ENCODE measurements around the gene PKHD1. TPM values are rescaled to one million over a fixed set of nuclear protein-coding genes. Genes with fewer than 3 reads are reported as not detected.

The PKHD1 gene
- total RNA-seq, 2 experiments from 2014 or later = not detected

DNA sequence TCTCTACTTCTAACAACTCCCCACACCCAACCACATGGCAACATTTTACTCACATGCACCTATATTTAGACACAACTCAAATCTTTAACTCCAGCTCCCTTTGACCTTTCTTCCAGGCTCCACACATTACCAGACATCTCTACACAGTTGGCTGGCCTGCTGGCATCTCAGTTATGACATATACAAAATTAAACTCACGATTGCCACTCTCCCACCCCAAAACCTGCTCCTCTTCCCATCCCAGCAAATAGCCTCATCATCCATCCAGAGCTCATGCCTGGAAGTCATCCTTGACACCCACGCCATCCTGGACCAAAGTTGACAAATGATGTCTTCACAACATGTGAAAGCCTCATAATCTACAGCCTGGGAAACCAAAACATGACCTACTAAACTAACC lies 176.6 kb downstream of the PKHD1 start:
- H3K4me3 Mint-ChIP-seq = no peak overlapping the region
- H3K27ac Mint-ChIP-seq = no peak overlapping the region
- H3K36me3 Mint-ChIP-seq = no peaks in the 10 kb centered on the region
- ATAC-seq (ENCODE audit: low read depth) (no peak), DNase-seq (no peak)
- H3K27me3 Mint-ChIP-seq = peaks cover 10% of the 10 kb centered on the region
- POLR2A ChIA-PET = no interaction called here
- no peaks in the 10 kb centered on the region for H3K4me1 Mint-ChIP-seq
- H3K9me3 Mint-ChIP-seq = no peaks in the 10 kb centered on the region

- Mint-ChIP-seq H3K27ac (no peak overlapping the region), H3K36me3 (no peaks in the 10 kb centered on the region), H3K9me3 (no peaks in the 10 kb centered on the region), H3K27me3 (peaks cover 6% of the 10 kb centered on the region), H3K4me1 (no peaks in the 10 kb centered on the region), H3K4me3 (no peak overlapping the region)
- ATAC-seq (ENCODE audit: low read depth) = no peak
- POLR2A ChIA-PET = no interaction called here
- no peak for DNase-seq
Measured at GRCh38 chr6:51908243-51908642, 179.2 kb downstream of the PKHD1 start.

DNA sequence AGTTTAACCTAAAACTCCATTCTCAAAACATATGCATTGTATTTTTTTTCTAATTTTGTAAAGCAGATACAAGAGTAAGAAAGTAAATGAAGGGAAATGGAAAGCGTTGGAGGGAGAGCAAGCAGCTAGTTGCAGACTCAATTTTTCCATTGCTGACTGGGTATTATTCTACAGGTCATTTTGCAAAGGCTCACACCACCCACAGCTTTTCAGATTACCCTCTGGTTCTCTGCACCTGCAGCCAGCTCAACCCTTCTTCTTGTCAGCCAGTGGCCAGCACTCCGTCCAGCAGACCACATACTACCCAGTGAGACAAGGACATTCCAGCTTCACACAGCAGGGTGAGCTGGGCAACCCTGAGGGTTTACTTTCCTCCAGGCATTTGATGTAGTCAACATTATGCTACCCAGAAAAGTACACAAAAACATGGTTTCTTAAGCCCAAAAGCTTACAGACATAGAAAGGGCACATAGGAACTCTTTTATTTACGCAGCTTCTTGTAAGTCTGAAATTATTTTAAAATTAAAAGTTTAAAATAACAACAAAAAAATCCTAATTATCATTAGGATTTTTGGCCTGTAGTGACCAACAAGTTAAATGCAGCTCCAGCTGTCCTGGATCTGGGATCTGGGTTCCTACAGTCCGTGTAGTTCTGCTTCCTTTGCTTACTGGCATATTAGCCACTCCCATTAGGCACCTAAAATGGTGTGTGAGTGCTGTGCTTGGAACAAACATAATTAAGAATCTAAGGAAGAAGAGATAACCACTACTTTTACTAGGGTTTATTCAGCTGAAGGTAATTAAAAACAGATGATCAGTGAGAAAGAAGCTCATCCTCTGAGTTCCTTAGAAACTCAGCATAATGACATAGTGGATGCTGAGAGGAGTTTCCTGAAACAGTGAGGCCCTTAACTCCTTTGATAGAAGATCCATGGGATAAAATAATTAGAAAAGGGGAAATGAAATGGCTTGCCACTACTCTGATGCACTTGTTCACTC lies 185.3 kb downstream of the PKHD1 start:
- POLR2A ChIA-PET = no interaction called here
- H3K36me3 Mint-ChIP-seq = no peaks in the 10 kb centered on the region

GRCh38 chr6:51893366-51893765 lies 194.0 kb downstream of the PKHD1 start:
- no peaks in the 10 kb centered on the region for H3K27me3 Mint-ChIP-seq
- POLR2A ChIA-PET = no interaction called here
- H3K4me3 Mint-ChIP-seq = no peak overlapping the region
- DNase-seq (no peak), ATAC-seq (ENCODE audit: low read depth) (no peak)
- no peaks in the 10 kb centered on the region for H3K4me1 Mint-ChIP-seq
- H3K9me3 Mint-ChIP-seq = no peaks in the 10 kb centered on the region
- no peaks in the 10 kb centered on the region for H3K36me3 Mint-ChIP-seq
- H3K27ac Mint-ChIP-seq = no peak overlapping the region

More for the DNA sequence above, 185.3 kb downstream of the PKHD1 start:
- Mint-ChIP-seq H3K4me3 (no peak overlapping the region), H3K27me3 (no peaks in the 10 kb centered on the region), H3K9me3 (no peaks in the 10 kb centered on the region), H3K27ac (no peak overlapping the region), H3K4me1 (no peaks in the 10 kb centered on the region)
- DNase-seq = no peak
- ATAC-seq (ENCODE audit: low read depth) = no peak

GRCh38 chr6:51892750-51893149 lies 194.7 kb downstream of the PKHD1 start:
- Mint-ChIP-seq H3K4me1 (no peaks in the 10 kb centered on the region), H3K9me3 (no peaks in the 10 kb centered on the region), H3K27me3 (no peaks in the 10 kb centered on the region), H3K36me3 (no peaks in the 10 kb centered on the region), H3K4me3 (no peak overlapping the region), H3K27ac (no peak overlapping the region)
- POLR2A ChIA-PET = no interaction called here
- no peak for DNase-seq
- no peak for ATAC-seq (ENCODE audit: low read depth)

GRCh38 chr6:51892339-51892738 lies 195.1 kb downstream of the PKHD1 start:
- DNase-seq = no peak
- no peak for ATAC-seq (ENCODE audit: low read depth)
- Mint-ChIP-seq H3K27ac (no peak overlapping the region), H3K36me3 (no peaks in the 10 kb centered on the region), H3K4me3 (no peak overlapping the region), H3K4me1 (no peaks in the 10 kb centered on the region), H3K9me3 (no peaks in the 10 kb centered on the region), H3K27me3 (no peaks in the 10 kb centered on the region)
- POLR2A ChIA-PET = no interaction called here

GRCh38 chr6:51891784-51892183 lies 195.6 kb downstream of the PKHD1 start:
- Mint-ChIP-seq H3K27me3 (no peaks in the 10 kb centered on the region), H3K27ac (no peak overlapping the region), H3K4me1 (no peaks in the 10 kb centered on the region), H3K9me3 (no peaks in the 10 kb centered on the region), H3K36me3 (no peaks in the 10 kb centered on the region), H3K4me3 (no peak overlapping the region)
- POLR2A ChIA-PET = no interaction called here
- ATAC-seq (ENCODE audit: low read depth) = no peak
- DNase-seq = no peak

DNA sequence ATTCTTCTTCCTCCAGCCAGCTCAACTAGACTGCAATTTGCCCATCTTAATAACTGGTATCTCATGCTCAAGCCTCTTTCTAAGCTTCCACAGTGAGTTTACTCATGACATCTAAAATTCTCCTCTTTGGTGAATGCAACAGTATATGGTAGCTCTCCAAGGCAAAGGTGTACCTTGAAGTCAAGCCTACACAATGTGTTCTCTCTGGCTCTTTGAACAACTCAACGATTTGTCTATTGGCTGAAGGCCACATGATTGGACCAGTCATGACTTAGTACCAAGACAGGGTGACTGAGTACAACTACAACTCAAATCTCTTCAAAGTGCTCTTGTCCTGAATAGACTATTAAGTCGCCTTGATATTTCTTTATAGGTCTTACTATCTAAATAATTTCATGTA lies 199.6 kb downstream of the PKHD1 start:
- ATAC-seq (ENCODE audit: low read depth) (no peak), DNase-seq (no peak)
- H3K4me3 Mint-ChIP-seq = no peak overlapping the region

DNA sequence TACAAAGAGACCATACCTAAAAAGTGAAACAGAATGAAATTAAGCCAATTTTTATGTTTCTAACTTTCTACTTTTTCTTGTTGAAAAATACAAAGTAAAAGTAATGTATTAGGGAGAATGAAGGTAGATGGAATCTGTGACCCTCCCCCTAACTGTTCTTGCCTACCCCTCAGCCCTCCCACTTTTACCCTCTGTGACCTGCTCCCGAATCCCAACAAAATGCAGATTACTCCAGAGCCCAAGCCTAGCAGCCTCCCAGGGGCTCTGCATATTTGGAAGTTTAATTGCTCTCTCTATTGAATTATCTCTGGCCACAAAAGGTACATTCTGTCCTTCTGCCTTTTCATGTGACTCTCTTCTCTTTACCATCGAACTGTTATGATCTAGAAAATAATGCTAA lies 201.5 kb downstream of the PKHD1 start:
- POLR2A ChIA-PET = no interaction called here
- Mint-ChIP-seq H3K36me3 (no peaks in the 10 kb centered on the region), H3K4me3 (no peak overlapping the region), H3K27me3 (no peaks in the 10 kb centered on the region), H3K27ac (no peak overlapping the region), H3K4me1 (no peaks in the 10 kb centered on the region), H3K9me3 (no peaks in the 10 kb centered on the region)
- no peak for DNase-seq
- ATAC-seq (ENCODE audit: low read depth) = no peak

More for the DNA sequence above, 199.6 kb downstream of the PKHD1 start:
- Mint-ChIP-seq H3K9me3 (no peaks in the 10 kb centered on the region), H3K4me1 (no peaks in the 10 kb centered on the region), H3K27me3 (no peaks in the 10 kb centered on the region), H3K36me3 (no peaks in the 10 kb centered on the region), H3K27ac (no peak overlapping the region)
- POLR2A ChIA-PET = no interaction called here

GRCh38 chr6:51868591-51869355 lies 218.6 kb downstream of the PKHD1 start:
- Mint-ChIP-seq H3K27ac (no peak overlapping the region), H3K4me3 (no peak overlapping the region), H3K4me1 (no peaks in the 10 kb centered on the region), H3K27me3 (peaks cover 4% of the 10 kb centered on the region), H3K9me3 (no peaks in the 10 kb centered on the region), H3K36me3 (no peaks in the 10 kb centered on the region)
- ATAC-seq (ENCODE audit: low read depth) (no peak), DNase-seq (no peak)
- POLR2A ChIA-PET = no interaction called here

- POLR2A ChIA-PET = no interaction called here
- ATAC-seq (ENCODE audit: low read depth) = no peak
- Mint-ChIP-seq H3K4me3 (no peak overlapping the region), H3K4me1 (no peaks in the 10 kb centered on the region), H3K36me3 (no peaks in the 10 kb centered on the region), H3K9me3 (no peaks in the 10 kb centered on the region), H3K27me3 (peaks cover 4% of the 10 kb centered on the region), H3K27ac (no peak overlapping the region)
- DNase-seq = no peak
Measured at GRCh38 chr6:51866867-51867266, 220.5 kb downstream of the PKHD1 start.

- POLR2A ChIA-PET = no interaction called here
- no peaks in the 10 kb centered on the region for H3K36me3 Mint-ChIP-seq
- H3K4me1 Mint-ChIP-seq = no peaks in the 10 kb centered on the region
- DNase-seq (no peak), ATAC-seq (ENCODE audit: low read depth) (no peak)
- H3K4me3 Mint-ChIP-seq = no peak overlapping the region
- H3K27ac Mint-ChIP-seq = no peak overlapping the region
- peaks cover 4% of the 10 kb centered on the region for H3K27me3 Mint-ChIP-seq
- no peaks in the 10 kb centered on the region for H3K9me3 Mint-ChIP-seq
Measured at GRCh38 chr6:51865996-51866395, 221.4 kb downstream of the PKHD1 start.

DNA sequence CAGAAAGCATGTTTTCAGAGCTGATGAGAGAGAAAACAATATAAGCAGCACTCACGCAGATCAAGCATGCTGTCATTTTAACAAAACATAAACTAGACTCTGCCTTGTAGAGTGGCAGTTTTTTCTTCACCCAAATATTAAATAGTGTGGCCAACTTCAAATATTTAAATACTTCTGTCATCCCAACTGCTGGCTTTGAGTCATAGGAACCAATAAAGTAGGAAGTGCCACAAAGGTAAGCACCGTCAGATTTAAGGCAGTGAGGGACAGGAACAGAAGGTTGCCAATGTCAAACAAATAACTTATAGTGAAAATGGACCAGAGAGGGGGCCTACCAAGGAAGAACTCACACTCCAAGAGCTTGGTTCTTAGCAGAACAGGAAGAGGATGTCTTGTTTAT lies 222.2 kb downstream of the PKHD1 start:
- POLR2A ChIA-PET = no interaction called here

DNA sequence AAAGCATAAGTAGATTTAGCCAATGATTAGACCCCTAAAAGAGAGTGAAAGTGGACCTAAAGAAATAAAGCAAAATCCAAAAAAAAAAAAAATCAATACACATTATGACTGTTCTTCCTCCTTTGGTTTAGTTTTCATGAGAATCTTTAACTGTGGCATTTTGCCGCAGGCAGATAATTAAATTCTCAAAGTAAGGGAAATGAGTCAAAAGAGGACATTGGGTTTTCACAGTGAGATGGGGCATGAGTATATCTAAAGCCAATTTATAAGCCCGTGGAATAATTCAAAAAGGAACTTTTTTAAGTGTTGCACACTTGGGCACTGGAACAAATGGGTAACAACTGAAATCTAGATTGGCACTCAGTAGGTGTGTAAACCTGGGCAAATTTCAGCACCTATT lies 230.3 kb downstream of the PKHD1 start:
- H3K27ac Mint-ChIP-seq = no peak overlapping the region
- POLR2A ChIA-PET = no interaction called here
- ATAC-seq (ENCODE audit: low read depth) (no peak), DNase-seq (no peak)
- H3K4me3 Mint-ChIP-seq = no peak overlapping the region
- no peaks in the 10 kb centered on the region for H3K27me3 Mint-ChIP-seq
- H3K36me3 Mint-ChIP-seq = no peaks in the 10 kb centered on the region
- no peaks in the 10 kb centered on the region for H3K4me1 Mint-ChIP-seq
- H3K9me3 Mint-ChIP-seq = no peaks in the 10 kb centered on the region

More for the DNA sequence above, 222.2 kb downstream of the PKHD1 start:
- Mint-ChIP-seq H3K27ac (no peak overlapping the region), H3K9me3 (no peaks in the 10 kb centered on the region), H3K4me3 (no peak overlapping the region), H3K4me1 (no peaks in the 10 kb centered on the region), H3K27me3 (peaks cover 4% of the 10 kb centered on the region), H3K36me3 (no peaks in the 10 kb centered on the region)
- DNase-seq (no peak), ATAC-seq (ENCODE audit: low read depth) (no peak)
